ENCODE results near the gene APBA1. TPM values are rescaled to one million over a fixed set of nuclear protein-coding genes. Genes with fewer than 3 reads are reported as not detected.

The APBA1 gene
- polyA plus RNA-seq, 3 donors = 1.6 TPM; not detected in 2

- Histone ChIP-seq H3K27ac (ENCODE audit: low read depth in 1 of 2, low read length in 2 of 2) (no peak overlapping the region), H2AFZ (ENCODE audit: insufficient read depth, low read depth, low read length, poor library complexity, severe bottlenecking) (no peak overlapping the region), H3K27me3 (ENCODE audit: control insufficient read depth in 2 of 2, insufficient read depth in 2 of 2, low read length in 2 of 2) (no peaks in the 10 kb centered on the region), H3K4me2 (replicated peaks; ENCODE audit: extremely low read depth, low read length, poor library complexity, severe bottlenecking) (no peak overlapping the region), H3K4me1 (ENCODE audit: control insufficient read depth in 1 of 2, insufficient read depth in 2 of 2, low read length in 2 of 2) (no peaks in the 10 kb centered on the region), H3K9ac (ENCODE audit: insufficient read depth, low read length, poor library complexity, severe bottlenecking) (no peak overlapping the region), H3K36me3 (replicated peaks in 1 of 2; ENCODE audit: control insufficient read depth in 1 of 2, insufficient read depth in 2 of 2, low read length in 2 of 2) (no peaks in the 10 kb centered on the region), H3K9me3 (replicated peaks in 1 of 2; ENCODE audit: control insufficient read depth in 1 of 2, insufficient read depth in 1 of 2, low read length in 2 of 2) (peaks cover 15 to 22% of the 10 kb centered on the region in 2 donors), H4K20me1 (ENCODE audit: insufficient read depth, low read length) (no peaks in the 10 kb centered on the region), H3K4me3 (replicated peaks in 1 of 3; ENCODE audit: low read depth in 2 of 3, low read length in 3 of 3) (no peak overlapping the region), H3K79me2 (ENCODE audit: insufficient read depth, low read length) (no peaks in the 10 kb centered on the region)
- no peak overlapping the region for H3K27ac Mint-ChIP-seq
- peaks cover 0 to 3% (median 2%) of the 10 kb centered on the region in 3 donors for H3K27me3 Mint-ChIP-seq (ENCODE audit: low read depth in 3 of 3)
- no peak for DNase-seq
- peaks cover 8 to 22% (median 12%) of the 10 kb centered on the region in 7 donors for H3K9me3 Mint-ChIP-seq
- H3K4me1 Mint-ChIP-seq = no peaks in the 10 kb centered on the region
- intact Hi-C loops (cut with micrococcal nuclease) = no loop called here
- WGBS (ENCODE audit: insufficient coverage) = 100% methylated on average over 1 of the region's 3 CpGs
- H3K36me3 Mint-ChIP-seq = no peaks in the 10 kb centered on the region
- TF ChIP-seq CTCF (IDR thresholded peaks at IDR 0.05) = no peak
- H3K4me3 Mint-ChIP-seq = no peak overlapping the region
Observed at GRCh38 chr9:69513141-69513820, 158.9 kb downstream of the APBA1 start.

GRCh38 chr9:69504058-69504457, 168.1 kb downstream of the APBA1 start:
- no peak overlapping the region for H3K27ac ChIP-seq (ENCODE audit: low read depth in 1 of 2, low read length in 2 of 2)
- no peaks in the 10 kb centered on the region for H3K36me3 ChIP-seq (replicated peaks in 1 of 2; ENCODE audit: control insufficient read depth in 1 of 2, insufficient read depth in 2 of 2, low read length in 2 of 2)
- H3K9ac ChIP-seq (ENCODE audit: insufficient read depth, low read length, poor library complexity, severe bottlenecking) = no peak overlapping the region
- no peaks in the 10 kb centered on the region for H3K27me3 ChIP-seq (ENCODE audit: control insufficient read depth in 2 of 2, insufficient read depth in 2 of 2, low read length in 2 of 2)
- H4K20me1 ChIP-seq (ENCODE audit: insufficient read depth, low read length) = no peaks in the 10 kb centered on the region
- H3K4me2 ChIP-seq (replicated peaks; ENCODE audit: extremely low read depth, low read length, poor library complexity, severe bottlenecking) = no peak overlapping the region
- H3K36me3 Mint-ChIP-seq = no peaks in the 10 kb centered on the region
- H2AFZ ChIP-seq (ENCODE audit: insufficient read depth, low read depth, low read length, poor library complexity, severe bottlenecking) = no peak overlapping the region
- no peak overlapping the region for H3K27ac Mint-ChIP-seq
- no peaks in the 10 kb centered on the region for H3K4me1 Mint-ChIP-seq
- H3K4me3 ChIP-seq (replicated peaks in 1 of 3; ENCODE audit: low read depth in 2 of 3, low read length in 3 of 3) = no peak overlapping the region
- H3K79me2 ChIP-seq (ENCODE audit: insufficient read depth, low read length) = no peaks in the 10 kb centered on the region
- no peak for TF ChIP-seq CTCF (IDR thresholded peaks at IDR 0.05)
- peaks cover 0 to 6% of the 10 kb centered on the region in 2 donors for H3K9me3 ChIP-seq (replicated peaks in 1 of 2; ENCODE audit: control insufficient read depth in 1 of 2, insufficient read depth in 1 of 2, low read length in 2 of 2)
- H3K4me3 Mint-ChIP-seq = no peak overlapping the region
- no CpG with 5 or more reads among the region's 1 CpG for WGBS (ENCODE audit: insufficient coverage)
- H3K27me3 Mint-ChIP-seq (ENCODE audit: low read depth in 3 of 3) = peaks cover 2 to 8% (median 2%) of the 10 kb centered on the region in 3 donors
- intact Hi-C loops (cut with micrococcal nuclease) = no loop called here
- no peaks in the 10 kb centered on the region for H3K4me1 ChIP-seq (ENCODE audit: control insufficient read depth in 1 of 2, insufficient read depth in 2 of 2, low read length in 2 of 2)
- peaks cover 2 to 8% (median 7%) of the 10 kb centered on the region in 7 donors for H3K9me3 Mint-ChIP-seq
- DNase-seq = no peak
